HPDE6-E6E7 (cell line): Measurements from ENCODE around the gene RNF157.
A peak's percentile ranks its signal among the peaks of the same experiment; 100 is the strongest.
"Not testable (repeated sequence)": the region's sequence is repeated elsewhere in the genome, so short reads cannot be mapped to it uniquely, and the experiment has no call there.

ENCODE experiments used
- DNase-seq: peaks from one replicate; pipeline ENCODE4 v3.0.0; 2011; ENCODE audit warnings: missing footprints; ENCODE audit errors: extremely low spot score

RNF157 gene

DNA sequence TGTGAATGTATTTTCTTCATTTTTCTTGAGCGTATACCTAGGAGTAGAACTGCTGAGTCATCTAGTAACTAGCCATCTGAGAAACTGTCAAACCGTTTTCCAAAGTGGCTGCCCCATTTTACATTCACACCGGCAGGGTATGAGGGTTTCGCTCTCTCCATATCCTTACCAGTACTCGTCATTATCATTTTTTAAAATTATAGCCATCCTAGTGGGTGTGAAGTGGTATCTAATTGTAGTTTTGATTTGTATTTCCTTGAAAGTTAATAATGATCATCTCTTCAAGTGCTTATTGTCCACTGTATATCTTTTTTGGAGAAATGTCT is 6.0 kb downstream of the RNF157 start:
- no peak for DNase-seq

DNA sequence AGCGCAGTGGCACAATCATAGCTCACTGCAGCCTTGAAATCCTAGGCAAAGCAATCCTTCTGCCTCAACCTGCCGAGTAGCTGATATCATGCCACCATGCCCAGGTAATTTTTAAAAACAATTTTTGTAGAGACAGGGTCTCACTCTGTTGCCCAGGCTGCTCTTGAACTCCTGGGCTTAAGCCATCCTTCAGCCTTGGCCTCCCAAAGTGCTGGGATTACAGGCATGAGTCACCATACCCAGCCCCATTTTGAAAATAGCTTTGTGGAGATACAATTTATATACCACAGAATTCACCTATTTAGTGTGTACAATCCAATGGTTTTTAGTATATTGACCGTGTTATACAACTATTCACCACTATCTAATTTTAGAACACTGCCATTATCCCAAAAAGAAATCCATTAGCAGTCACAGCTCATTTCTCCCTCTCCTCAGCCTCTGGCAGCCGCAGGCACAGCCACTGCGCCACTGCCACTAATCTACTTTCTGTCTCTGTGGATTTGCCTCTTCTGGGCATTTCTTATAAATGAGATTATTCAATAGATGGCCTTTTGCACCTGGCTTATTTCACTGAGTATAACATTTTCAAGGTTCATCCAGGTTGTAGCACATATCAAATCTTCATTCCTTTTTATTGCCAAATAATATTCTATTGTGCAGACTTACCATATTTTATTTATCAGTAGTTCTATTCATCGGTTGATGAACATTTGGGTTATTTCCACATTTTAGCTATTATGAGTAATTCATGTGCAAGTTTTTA is 6.5 kb downstream of the RNF157 start:
- no peak for DNase-seq

GRCh38 chr17:76232342-76232741 is 8.0 kb downstream of the RNF157 start:
- DNase-seq: no peak

- not testable (repeated sequence) for DNase-seq
These were observed 13.5 kb downstream of the RNF157 start for GRCh38 chr17:76226749-76227148.

GRCh38 chr17:76225373-76226086 is 14.8 kb downstream of the RNF157 start:
- DNase-seq: not testable (repeated sequence)

DNA sequence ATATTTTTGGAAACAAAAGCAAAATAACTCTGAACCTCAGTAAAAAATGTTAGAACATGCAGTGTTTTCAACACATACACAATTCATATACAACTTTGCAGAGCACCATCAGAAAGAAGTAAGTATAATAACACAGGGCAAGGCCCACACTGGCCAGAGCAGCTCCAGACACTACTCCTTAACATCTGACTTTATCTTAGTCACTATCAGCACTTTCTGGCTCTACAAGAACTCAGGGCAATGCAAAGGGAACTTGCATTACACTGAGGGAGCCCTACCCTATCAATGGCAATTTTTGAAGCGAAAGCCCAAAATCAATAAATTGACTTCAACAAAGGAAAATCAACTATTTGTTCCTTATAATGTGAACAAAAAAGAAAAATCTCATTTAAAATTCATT is 16.5 kb downstream of the RNF157 start:
- DNase-seq: no peak

DNA sequence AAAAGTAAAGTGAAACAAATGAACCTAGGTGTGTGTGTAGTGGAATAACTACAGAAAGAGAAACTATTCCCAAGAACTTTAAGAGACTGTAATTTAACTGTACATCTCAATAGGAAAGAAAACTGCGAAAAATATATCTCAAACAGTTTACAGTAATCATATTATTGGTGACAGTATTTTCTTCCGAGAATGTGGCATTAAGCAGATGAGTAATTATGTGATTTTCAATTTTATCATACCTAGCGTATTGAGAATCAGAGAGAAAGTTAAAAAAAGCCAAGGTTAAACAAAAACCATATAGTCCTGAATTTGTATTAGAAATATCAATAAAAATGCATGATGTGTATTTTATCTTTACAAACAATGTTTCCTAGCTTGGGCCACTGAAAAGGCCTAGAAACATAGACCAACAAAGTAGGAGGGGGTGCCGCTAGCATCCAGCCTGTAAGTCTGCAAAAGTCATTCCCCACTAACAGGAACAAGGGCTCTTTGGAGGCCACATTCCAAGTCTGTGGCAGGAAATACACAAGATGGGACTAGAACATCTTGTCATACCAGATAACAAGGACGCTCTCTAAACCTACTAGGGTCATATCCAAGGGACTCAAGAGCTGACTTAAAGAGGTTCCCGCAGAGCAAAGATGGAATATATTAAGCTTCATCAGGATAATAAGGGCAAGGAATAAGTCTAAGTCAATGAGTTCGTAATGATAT is 20.5 kb downstream of the RNF157 start:
- DNase-seq: no peak

DNA sequence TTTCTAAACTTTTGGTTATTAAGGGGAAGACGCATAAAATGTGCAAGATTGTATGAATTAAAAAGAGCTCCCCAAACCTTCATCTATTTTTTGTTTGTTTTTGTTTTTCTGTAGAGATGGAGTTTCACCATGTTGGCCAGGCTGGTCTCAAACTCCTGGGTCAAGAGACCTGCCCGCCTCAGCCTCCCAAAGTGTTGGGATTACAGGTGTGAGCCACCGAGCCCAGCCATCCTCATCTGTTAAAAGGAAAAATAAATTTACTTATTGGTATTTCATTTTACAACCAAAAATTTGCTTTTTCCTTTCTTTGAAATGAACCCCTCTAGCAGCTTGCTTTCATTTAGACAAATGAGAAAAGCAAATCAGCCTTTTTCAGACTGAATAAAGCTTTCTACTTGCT is 23.2 kb downstream of the RNF157 start:
- no peak for DNase-seq

- no peak for DNase-seq
These were observed 26.8 kb downstream of the RNF157 start for GRCh38 chr17:76213491-76213890.

DNA sequence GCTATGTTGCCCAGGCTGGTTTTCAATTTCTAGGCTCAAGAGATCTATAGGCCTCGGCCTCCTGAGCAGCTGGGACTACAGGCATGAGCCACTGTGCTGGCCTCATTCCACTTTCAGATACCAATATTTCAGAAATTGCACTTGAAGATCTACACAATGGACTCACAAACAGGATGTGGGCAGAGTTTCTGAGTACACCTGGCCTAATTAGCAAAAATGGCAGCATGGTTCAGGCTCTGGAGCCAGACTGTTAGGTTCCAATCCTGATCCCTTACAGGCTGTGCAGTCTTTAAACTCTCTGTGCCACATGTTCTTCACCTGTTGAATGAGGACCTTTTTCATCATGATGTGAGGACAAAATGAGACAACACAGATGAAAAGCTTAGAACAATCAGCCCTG is 32.2 kb downstream of the RNF157 start:
- no peak for DNase-seq

DNA sequence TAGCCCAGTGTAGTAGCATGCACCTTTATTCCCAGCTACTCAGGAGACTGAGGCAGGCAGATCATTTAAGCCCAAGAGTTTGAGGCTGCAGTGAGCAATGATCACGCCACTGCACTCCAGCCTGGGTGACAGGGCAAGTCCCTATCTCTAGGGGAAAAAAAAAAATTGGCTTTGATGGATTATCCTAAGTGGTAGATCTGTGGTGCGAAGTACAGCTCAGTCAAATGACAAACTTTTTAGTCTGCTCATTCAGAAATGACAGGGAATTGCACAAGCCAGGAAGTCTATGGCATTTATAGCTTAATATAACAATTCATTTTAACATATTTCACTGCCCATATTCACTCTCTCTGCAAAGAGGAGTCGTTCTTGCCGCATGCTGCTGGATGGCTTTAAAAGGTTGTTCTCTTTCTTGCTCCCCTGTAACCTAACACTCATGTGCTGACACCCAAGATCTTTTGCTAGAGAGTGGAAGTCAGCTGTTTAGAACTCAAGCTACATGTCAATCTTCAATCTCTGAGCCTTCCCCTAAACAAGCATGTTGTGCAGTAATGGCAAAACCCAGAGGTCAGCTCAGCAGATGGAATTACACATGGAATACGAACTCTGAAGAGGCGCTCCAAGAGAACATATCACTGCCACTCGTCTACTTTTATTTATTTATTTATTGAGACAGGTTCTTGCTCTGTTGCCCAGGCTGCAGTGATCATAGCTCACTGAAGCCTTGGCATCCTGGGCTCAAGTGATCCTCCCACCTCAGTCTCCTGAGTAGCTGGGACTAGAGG is 32.8 kb downstream of the RNF157 start:
- DNase-seq: no peak

GRCh38 chr17:76205542-76206144 is 34.6 kb downstream of the RNF157 start:
- not testable (repeated sequence) for DNase-seq

GRCh38 chr17:76204277-76204676 is 36.0 kb downstream of the RNF157 start:
- DNase-seq: peak; percentile 56

DNA sequence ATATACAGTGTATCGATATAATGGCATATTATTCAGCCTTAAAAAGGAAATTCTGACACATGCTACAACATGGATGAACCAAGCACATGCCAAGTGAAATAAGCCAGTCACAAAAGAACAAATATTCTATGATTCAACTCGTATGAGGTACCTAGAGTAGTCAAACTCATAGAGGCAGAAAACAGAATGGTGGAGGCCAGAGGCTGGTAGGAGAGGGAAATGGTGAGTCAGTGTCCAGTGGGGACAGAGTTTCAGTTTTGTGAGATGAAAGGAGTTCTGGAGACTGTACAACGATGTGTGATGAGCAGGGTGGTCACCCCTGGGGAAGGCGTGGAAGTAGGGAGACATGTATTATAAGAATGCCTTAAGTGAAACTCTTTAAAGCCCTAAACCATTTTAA is 39.9 kb downstream of the RNF157 start:
- no peak for DNase-seq

DNA sequence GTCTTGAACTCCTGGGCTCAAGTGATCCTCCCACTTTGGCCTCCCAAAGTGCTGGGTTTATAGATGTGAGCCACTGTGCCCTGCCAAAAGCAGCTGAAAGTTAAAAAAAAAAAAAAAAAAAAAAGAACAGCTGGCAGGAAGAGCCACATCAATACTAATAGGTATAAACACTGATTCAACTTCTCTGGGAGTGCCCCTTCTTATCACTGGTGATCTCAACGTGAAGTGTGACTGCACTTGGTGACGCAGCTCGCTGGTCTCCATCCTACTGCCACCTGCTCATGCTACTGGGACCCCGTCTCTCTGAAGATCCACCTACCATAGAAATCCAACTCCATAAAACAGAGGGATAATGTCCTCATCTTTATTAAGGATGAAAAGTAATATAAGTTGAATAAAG is 40.8 kb downstream of the RNF157 start:
- DNase-seq: no peak

GRCh38 chr17:76198702-76199101 is 41.6 kb downstream of the RNF157 start:
- no peak for DNase-seq

- no peak for DNase-seq
These were observed 42.4 kb downstream of the RNF157 start for GRCh38 chr17:76197911-76198310.

GRCh38 chr17:76196675-76197074 is 43.6 kb downstream of the RNF157 start:
- no peak for DNase-seq

- no peak for DNase-seq
These were observed 44.8 kb downstream of the RNF157 start for GRCh38 chr17:76195281-76196096.

- no peak for DNase-seq
These were observed 46.7 kb downstream of the RNF157 start for GRCh38 chr17:76193591-76193990.

DNA sequence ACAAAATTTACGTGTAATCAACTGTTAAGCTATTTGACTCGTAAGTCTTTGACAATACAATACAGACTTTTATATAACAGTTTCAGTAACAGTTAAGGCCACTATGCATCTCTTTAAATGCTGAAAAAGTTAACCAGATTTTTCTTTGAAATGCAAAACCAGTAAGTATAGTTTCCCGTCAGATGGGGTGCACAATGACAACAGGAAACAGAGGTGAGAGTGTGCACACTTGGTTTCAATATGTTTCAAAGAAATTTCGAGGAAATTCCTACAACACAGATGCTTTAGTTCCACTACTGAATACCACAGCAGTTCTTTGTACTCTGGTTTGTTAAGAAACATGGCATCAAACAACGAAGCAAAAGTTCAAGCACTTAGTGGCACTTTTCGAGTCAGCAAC is 48.4 kb downstream of the RNF157 start:
- DNase-seq: no peak
